ENCODE measurements around the gene MAGI2.

MAGI2 gene

DNA sequence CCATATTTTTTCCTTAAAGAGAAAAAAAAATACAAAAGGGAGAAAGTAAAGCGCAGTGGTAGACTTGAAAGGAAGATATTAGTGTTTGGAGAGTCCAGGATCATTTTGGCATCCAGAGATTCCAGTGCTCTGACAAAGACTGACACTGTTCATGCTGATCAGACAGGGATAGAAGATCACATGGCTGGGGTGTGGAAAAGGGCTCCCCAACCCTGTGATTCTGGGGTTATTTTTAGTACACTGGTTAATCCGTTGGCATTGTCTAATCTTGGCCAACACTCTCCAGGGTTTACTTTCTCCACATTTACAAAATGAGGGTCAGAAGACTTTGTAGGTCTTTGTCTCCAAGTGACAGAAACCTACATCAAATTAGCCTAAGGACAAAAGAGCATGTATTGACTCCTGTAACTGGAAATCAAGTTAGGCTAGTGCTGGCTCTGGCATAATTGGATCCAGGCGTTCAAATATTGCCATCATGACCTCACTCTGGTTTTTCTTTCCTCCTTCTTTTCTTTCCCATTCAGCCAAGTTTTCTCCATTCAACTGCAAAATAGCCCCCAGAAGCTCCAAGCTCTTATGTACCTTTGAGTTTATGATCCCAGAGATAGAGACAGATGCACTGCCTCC, 1473.3 kb downstream of the MAGI2 start:
- no peak for DNase-seq (ENCODE audit: low read depth, low spot score)
- no peak overlapping the region for H3K27ac ChIP-seq

DNA sequence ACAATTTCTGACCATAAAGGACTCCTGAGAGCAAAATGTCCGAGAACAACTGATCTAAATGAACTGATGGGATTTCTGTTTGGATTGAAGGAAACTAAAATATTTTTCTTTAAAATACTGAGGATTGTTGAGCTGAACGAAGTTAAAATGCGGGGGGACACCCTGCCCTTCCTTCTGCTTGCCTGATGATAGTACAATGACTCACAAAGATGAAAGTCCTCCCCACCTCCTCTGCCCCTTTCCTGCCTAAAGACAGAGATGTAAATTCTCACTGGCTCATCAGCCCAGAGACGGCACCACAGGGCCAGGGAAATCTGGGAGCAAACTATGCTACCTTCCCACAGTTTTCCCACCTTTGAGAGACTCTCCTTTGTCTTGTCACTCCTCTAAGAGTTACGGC, 1474.2 kb downstream of the MAGI2 start:
- no peak overlapping the region for H3K27ac ChIP-seq
- no peak for DNase-seq (ENCODE audit: low read depth, low spot score)

DNA sequence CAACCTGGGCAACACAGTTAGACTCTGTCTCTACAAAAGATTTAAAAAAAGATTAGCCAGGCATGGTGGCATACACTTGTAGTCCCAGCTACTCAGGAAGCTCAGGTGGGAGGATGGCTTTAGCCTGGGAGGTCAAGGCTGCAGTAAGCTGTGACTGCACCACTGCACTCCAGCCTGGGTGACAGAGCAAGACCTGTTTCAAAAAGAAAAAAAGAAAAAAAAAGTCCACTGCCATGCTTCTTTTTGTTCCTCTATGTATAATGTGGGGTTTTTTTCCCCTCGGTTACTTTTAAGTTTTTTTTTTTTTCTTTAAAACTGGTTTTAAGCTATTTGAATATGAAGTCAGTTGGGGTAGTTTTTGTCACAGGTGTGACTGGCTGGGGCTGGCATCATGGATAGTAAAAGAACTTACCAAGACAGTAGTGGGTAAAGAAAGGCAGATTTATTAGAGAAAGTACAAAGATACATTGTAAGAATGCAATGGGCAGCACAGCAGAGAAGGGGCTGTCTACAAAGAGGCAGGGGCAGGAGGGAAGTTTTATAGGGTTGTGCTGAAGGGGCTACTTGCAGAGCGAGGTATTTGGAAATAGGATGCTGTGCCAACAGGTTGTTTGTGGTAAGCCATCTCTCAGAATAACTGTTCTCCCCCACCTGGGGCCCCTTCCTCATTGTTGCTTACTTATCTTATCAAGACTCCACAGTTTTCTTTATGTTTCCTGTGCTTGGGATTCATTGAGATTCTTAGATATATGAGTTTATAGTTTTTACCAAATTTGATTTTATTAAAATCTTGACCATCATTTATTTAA, 1477.6 kb downstream of the MAGI2 start:
- no peak for DNase-seq (ENCODE audit: low read depth, low spot score)
- no peak overlapping the region for H3K27ac ChIP-seq

DNA sequence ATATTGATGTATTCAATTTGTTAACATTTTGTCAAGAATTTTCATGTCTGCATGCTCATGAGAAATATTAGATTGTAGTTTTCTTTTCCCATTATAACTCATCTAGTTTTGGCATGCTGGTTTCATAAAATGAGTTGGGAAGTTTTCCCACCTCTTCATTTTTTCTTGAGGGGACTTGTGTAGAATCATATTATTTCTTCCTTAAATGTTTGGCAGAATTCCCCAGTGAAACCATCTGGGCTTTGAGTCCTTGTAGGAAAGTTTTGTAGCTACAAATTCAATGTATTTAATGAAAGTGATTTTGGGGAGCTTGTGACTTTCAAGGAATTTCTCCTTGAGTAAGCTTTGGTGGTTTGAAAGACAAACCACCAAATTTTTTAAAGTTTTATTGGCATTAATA, 1481.7 kb downstream of the MAGI2 start:
- H3K27ac ChIP-seq: no peak overlapping the region
- DNase-seq (ENCODE audit: low read depth, low spot score): no peak

DNA sequence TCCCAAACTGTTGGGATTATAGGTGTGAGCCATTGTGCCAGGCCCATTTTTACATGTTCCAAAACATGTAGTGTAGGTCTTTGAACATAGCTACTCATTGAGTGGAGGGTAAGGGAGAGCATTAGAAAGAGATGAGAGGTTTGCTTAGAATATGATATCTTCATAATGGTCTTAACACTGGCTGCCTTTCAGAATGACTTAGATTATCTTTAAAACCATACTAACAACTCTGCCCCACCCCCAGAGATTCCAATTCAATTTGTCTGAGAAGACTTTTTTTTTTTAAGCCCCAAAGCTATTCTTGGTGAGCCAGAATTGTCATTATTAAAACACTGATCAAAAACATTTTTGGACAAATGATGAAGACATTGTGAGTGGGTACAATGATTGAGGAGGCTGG, 1486.0 kb downstream of the MAGI2 start:
- DNase-seq (ENCODE audit: low read depth, low spot score): no peak
- no peak overlapping the region for H3K27ac ChIP-seq

Data from epithelial cell of prostate (primary cell).